Fibroblast of mammary gland (primary cell): Measurements from ENCODE around the gene URB1.

ENCODE experiments used
- DNase-seq: peaks from one replicate; pipeline ENCODE4 v3.0.0-alpha.2; 2010; ENCODE audit warnings: low read depth
- H3K4me3 ChIP-seq: 2 replicates; pipeline ENCODE4 v1.5.1; 2011; ENCODE audit warnings: low read depth, mild to moderate bottlenecking, low read length, moderate library complexity; ENCODE audit not compliant: control insufficient read depth
- TF ChIP-seq, protein P1 (sequence below): conservative IDR thresholded peaks from 2 replicates; pipeline ENCODE4 v1.5.1; 2011; ENCODE audit warnings: low read depth, low read length, inconsistent platforms; ENCODE audit not compliant: control insufficient read depth, insufficient read depth

Gene URB1

DNA sequence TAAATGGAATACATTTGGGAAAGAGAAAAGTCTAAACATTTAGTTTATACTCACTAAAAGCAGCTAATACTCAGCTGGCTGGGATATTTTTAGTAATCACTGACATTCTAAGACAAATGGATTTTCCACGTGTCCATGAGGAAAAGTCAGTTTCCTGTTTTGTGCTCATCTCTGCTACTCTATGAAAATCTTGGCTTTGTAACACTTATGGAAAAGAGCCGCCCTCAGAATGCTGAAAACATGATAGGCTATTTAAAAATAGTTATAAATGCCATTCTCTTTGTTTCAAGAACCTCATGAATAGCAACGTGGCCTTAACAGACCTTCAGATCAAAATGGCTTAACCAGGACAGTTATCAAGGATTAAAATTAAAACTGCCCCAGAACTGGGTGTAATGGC lies 64.2 kb downstream of the URB1 start:
- DNase-seq = peak; percentile 57
- H3K4me3 ChIP-seq = no peak overlapping the region
- TF ChIP-seq, protein P1, sequence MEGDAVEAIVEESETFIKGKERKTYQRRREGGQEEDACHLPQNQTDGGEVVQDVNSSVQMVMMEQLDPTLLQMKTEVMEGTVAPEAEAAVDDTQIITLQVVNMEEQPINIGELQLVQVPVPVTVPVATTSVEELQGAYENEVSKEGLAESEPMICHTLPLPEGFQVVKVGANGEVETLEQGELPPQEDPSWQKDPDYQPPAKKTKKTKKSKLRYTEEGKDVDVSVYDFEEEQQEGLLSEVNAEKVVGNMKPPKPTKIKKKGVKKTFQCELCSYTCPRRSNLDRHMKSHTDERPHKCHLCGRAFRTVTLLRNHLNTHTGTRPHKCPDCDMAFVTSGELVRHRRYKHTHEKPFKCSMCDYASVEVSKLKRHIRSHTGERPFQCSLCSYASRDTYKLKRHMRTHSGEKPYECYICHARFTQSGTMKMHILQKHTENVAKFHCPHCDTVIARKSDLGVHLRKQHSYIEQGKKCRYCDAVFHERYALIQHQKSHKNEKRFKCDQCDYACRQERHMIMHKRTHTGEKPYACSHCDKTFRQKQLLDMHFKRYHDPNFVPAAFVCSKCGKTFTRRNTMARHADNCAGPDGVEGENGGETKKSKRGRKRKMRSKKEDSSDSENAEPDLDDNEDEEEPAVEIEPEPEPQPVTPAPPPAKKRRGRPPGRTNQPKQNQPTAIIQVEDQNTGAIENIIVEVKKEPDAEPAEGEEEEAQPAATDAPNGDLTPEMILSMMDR = no peak

DNA sequence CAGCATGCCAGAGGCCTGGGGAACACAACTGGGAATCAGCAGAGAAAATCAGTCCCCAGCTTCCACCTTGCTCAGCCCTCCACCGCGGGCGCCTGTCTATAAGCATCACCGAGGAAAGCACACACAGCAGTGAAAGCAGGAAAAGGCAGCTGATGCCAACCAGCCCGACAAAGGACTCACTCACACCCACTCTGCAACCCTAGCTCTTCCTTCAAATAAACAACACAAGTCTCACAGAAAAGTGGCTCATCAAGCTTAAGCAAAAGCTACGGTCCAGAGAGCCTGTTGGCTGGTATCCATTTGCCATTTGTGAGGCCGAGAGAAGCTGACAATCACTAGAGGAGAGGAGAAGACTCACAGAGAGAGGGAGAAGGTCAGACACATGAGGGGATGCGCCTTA lies 67.1 kb downstream of the URB1 start:
- H3K4me3 ChIP-seq = no peak overlapping the region
- no peak for DNase-seq
- TF ChIP-seq, protein P1 = no peak

DNA sequence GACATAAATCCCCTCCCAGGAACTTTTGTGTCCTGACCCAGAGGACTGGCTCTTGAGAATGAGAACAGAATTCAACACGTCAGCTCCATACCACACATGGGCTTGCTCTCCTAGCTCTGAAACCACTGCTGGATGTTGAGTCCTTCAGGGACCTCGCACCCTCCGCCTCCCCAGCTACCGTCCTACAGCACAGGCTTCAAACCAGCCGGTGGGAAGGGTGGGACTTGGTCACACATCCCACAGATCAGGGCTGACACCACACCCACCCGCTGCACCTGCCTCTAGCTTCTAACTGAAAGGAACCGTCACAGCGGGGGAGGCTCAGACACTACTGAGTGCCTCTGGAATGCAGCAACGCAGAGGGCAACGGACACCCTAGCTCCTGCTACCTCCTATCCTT lies 70.1 kb downstream of the URB1 start:
- TF ChIP-seq, protein P1 = no peak
- H3K4me3 ChIP-seq = no peak overlapping the region
- no peak for DNase-seq

DNA sequence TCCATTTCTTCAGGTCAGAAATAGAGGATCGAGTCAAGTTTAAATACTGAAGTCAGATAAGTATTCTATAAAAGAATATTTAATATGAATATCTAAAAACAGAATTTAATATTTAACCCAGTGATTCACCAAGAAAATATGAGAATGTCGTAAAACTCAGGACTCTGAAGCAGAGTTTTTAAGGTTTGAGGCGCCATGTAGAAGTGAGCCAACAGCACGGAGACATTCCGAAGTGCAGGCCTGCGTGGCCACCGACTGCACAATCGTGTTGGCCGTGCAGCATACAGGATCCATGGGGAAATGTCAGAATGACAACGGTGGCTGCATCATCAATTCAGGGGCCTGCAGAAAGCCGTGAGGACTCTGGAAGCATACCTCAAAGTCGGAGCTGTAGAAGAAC lies 70.7 kb downstream of the URB1 start:
- TF ChIP-seq, protein P1 = no peak
- DNase-seq = no peak
- no peak overlapping the region for H3K4me3 ChIP-seq

DNA sequence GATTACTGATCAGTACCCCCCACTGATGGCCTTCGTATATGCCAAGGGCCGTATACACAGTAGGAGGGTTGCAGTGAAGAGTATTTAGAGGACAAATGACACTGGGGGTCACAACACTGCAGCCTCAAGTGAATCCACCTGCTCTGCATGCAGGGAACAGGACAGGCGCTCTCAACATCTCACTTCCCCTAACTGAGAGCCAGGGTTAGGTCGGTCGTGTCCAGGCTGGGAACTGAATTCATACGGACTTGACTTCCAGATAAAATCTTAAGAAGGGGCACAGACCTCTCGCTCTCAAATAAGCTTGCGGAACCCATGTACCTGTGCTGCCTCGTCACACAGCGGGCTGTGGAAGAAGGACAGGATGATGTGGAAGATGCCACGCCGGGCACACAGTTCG lies 71.3 kb downstream of the URB1 start:
- TF ChIP-seq, protein P1 = no peak
- DNase-seq = no peak
- no peak overlapping the region for H3K4me3 ChIP-seq

DNA sequence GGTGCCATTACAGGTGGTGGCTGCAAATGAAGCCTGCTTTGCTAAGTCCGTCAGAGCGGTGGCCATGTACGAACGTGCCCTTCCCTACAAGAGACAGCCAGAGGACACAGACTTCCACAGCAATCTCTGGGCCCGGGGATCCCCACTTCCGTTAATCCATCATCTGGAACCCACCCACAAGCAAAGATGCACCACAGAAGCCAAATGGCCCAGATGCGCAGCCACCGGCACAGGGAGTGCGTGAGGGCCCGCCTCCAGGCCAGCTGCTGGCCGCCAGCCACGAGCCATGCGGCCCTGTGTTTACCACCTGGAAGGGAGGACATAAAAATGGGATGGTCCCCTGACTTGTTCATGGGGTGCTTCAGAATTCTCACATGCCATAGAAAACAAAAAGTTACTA lies 72.1 kb downstream of the URB1 start:
- DNase-seq = no peak
- TF ChIP-seq, protein P1 = no peak

DNA sequence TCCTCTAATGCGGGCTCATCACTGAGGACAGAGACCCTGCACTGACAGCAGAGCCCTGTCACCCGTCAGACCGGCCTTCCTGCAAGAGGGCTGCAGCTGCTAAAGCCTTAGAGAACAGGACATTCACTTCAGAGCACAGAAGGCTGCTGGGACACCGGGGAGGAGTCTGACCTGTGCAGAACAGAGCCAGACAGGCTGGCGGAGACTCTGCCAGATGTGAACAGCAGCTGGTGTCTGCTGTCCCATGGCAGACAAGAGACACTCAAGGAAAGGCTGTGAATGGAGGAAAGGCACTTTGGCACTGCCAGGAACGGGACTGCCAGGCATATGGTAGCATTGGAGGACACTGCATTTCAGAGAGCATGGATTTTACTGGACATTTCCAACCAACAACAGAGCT lies 72.8 kb downstream of the URB1 start:
- TF ChIP-seq, protein P1 = no peak
- H3K4me3 ChIP-seq = no peak overlapping the region
- no peak for DNase-seq

More for the DNA sequence above, 72.1 kb downstream of the URB1 start:
- H3K4me3 ChIP-seq = no peak overlapping the region
